Liver (tissue), 9 donors: ENCODE measurements around the gene SLC24A4. TPM values are rescaled to one million over a fixed set of nuclear protein-coding genes. Genes with fewer than 3 reads are reported as not detected.

ENCODE experiments used
- DNase-seq: peaks from one replicate; pipeline ENCODE4 v3.0.0-alpha.2; 2017; ENCODE audit warnings: low spot score
- H3K27ac ChIP-seq, 2 donors: one replicate each; pipeline ENCODE4 v1.7.0; 2013; ENCODE audit warnings: inconsistent platforms in 2 of 2, low read length in 2 of 2, control low read depth in 1 of 2, low read depth in 1 of 2, mild to moderate bottlenecking in 1 of 2
- H3K27me3 ChIP-seq, 4 donors: one replicate each; pipeline versions ENCODE4 v1.6.1 to v1.7.0; 2013; ENCODE audit warnings: low read length in 3 of 4, inconsistent platforms in 1 of 4, mild to moderate bottlenecking in 1 of 4, moderate library complexity in 1 of 4; ENCODE audit not compliant: control insufficient read depth in 4 of 4, insufficient read depth in 4 of 4
- H3K36me3 ChIP-seq, 4 donors: one replicate each; pipeline versions ENCODE4 v1.6.1 to v1.7.0; 2013; ENCODE audit warnings: low read length in 3 of 4, mild to moderate bottlenecking in 3 of 4, low read depth in 1 of 4, moderate library complexity in 1 of 4; ENCODE audit not compliant: control insufficient read depth in 4 of 4, insufficient read depth in 3 of 4
- H3K4me1 ChIP-seq, 4 donors: one replicate each; pipeline versions ENCODE4 v1.6.1 to v1.7.0; 2013; ENCODE audit warnings: low read length in 3 of 4, mild to moderate bottlenecking in 3 of 4, moderate library complexity in 1 of 4; ENCODE audit not compliant: control insufficient read depth in 4 of 4, insufficient read depth in 4 of 4
- H3K4me3 ChIP-seq, 3 donors: one replicate each; pipeline versions ENCODE4 v1.6.1 to v1.7.0; 2013; ENCODE audit warnings: low read length in 3 of 3, control low read depth in 1 of 3, low read depth in 1 of 3, mild to moderate bottlenecking in 1 of 3
- H3K9ac ChIP-seq, 2 donors: one replicate each; pipeline ENCODE4 v1.7.0; 2013; ENCODE audit warnings: low read length in 2 of 2, mild to moderate bottlenecking in 2 of 2, moderate library complexity in 2 of 2, control low read depth in 1 of 2, low read depth in 1 of 2
- H3K9me3 ChIP-seq, 4 donors: one replicate each; pipeline versions ENCODE4 v1.6.1 to v1.7.0; 2013; ENCODE audit warnings: low read length in 3 of 4; ENCODE audit not compliant: control insufficient read depth in 4 of 4
- ATF3 ChIP-seq: IDR thresholded peaks from 2 replicates; pipeline ENCODE4 v1.6.1; 2016; ENCODE audit warnings: antibody characterized with exemption
- CTCF ChIP-seq: fragments of 150-350 bp; IDR thresholded peaks from 2 replicates; pipeline ENCODE4 v1.5.1; 2017; ENCODE audit warnings: improper control_type of control experiment, low read depth, low read length; ENCODE audit not compliant: missing input control
- EGR1 ChIP-seq, 2 donors: IDR thresholded peaks; 2 replicates each; pipeline ENCODE4 v1.6.1; 2016 to 2018; ENCODE audit warnings: antibody characterized with exemption in 2 of 2, low read depth in 2 of 2
- FOXA1 ChIP-seq: IDR thresholded peaks from 2 replicates; pipeline ENCODE4 v1.6.1; 2016; ENCODE audit warnings: antibody characterized with exemption
- FOXA2 ChIP-seq: IDR thresholded peaks from 2 replicates; pipeline ENCODE4 v1.6.1; 2016; ENCODE audit warnings: antibody characterized with exemption
- GABPA ChIP-seq, 2 donors: IDR thresholded peaks in 1 of 2; conservative IDR thresholded peaks in 1 of 2; 2 replicates each; pipeline ENCODE4 v1.6.1; 2016; ENCODE audit warnings: antibody characterized with exemption in 2 of 2, mild to moderate bottlenecking in 1 of 2, moderate library complexity in 1 of 2
- HNF4A ChIP-seq, 2 donors: conservative IDR thresholded peaks; 2 replicates each; pipeline ENCODE4 v1.6.1; 2016; ENCODE audit warnings: antibody characterized with exemption in 2 of 2, mild to moderate bottlenecking in 2 of 2
- JUND ChIP-seq, 2 donors: IDR thresholded peaks; 2 replicates each; pipeline ENCODE4 v1.6.1; 2016; ENCODE audit warnings: antibody characterized with exemption in 2 of 2
- MAX ChIP-seq: IDR thresholded peaks from 2 replicates; pipeline ENCODE4 v1.6.1; 2016; ENCODE audit warnings: antibody characterized with exemption
- NR2F2 ChIP-seq: IDR thresholded peaks from 2 replicates; pipeline ENCODE4 v1.6.1; 2016; ENCODE audit warnings: antibody characterized with exemption
- RAD21 ChIP-seq, 2 donors: IDR thresholded peaks; 2 replicates each; pipeline ENCODE4 v1.6.1; 2016; ENCODE audit warnings: antibody characterized with exemption in 2 of 2, mild to moderate bottlenecking in 2 of 2
- REST ChIP-seq: IDR thresholded peaks from 2 replicates; pipeline ENCODE4 v1.6.1; 2016; ENCODE audit warnings: antibody characterized with exemption, mild to moderate bottlenecking
- RXRA ChIP-seq, 2 donors: IDR thresholded peaks; 2 replicates each; pipeline ENCODE4 v1.6.1; 2017 to 2018; ENCODE audit warnings: antibody characterized with exemption in 2 of 2, mild to moderate bottlenecking in 1 of 2
- SP1 ChIP-seq: IDR thresholded peaks from 2 replicates; pipeline ENCODE4 v1.6.1; 2018; ENCODE audit warnings: antibody characterized with exemption, mild to moderate bottlenecking
- TAF1 ChIP-seq: conservative IDR thresholded peaks from 2 replicates; pipeline ENCODE4 v1.6.1; 2016; ENCODE audit warnings: antibody characterized with exemption, mild to moderate bottlenecking
- YY1 ChIP-seq: IDR thresholded peaks from 2 replicates; pipeline ENCODE4 v1.6.1; 2016; ENCODE audit warnings: antibody characterized with exemption, mild to moderate bottlenecking
- ZBTB33 ChIP-seq: IDR thresholded peaks from 2 replicates; pipeline ENCODE4 v1.6.1; 2016; ENCODE audit warnings: antibody characterized with exemption
- WGBS: extraction: QIAGEN DNeasy Blood & Tissue Kit; methylation state at CpG from one replicate; pipeline ENCODE4 v1.1.7; 2013; 5-methylcytosine and 5-hydroxymethylcytosine counted together
- polyA plus RNA-seq, 2 donors: library from polyadenylated mRNA; stranded (reverse) in 1 of 2; unstranded in 1 of 2; fragments of 200-250 nt in 1 of 2; fragments of >200 nt in 1 of 2; fragmentation: Nextera tagmentation in 1 of 2; extraction: Ambion mirVana in 1 of 2; gene quantifications; one replicate each; pipeline versions ENCODE4 v1.2.1 to v1.2.3, GENCODE V29; 2013 to 2015
- total RNA-seq, 2 donors: library from RNA; depleted of rRNA; stranded (reverse); fragments of >200 nt; gene quantifications; one replicate each; pipeline ENCODE4 v1.2.3, GENCODE V29; 2014
- donor health status: healthy.
- donor health status: healthy.
- donor health status: healthy.
- donor health status: healthy.
- donor health status: healthy.

The SLC24A4 gene
- total and polyA plus RNA-seq, 4 donors: 0.06 to 0.23 (median 0.12) TPM

- Histone ChIP-seq H3K9ac (no peak overlapping the region), H3K9me3 (no peaks in the 10 kb centered on the region), H3K27me3 (no peaks in the 10 kb centered on the region), H3K27ac (no peak overlapping the region), H3K4me3 (no peak overlapping the region), H3K4me1 (no peaks in the 10 kb centered on the region), H3K36me3 (no peaks in the 10 kb centered on the region)
- 87% methylated on average over 3 of the region's 3 CpGs for WGBS
- TF ChIP-seq NR2F2 (no peak), YY1 (no peak), SP1 (no peak), TAF1 (no peak), MAX (no peak), FOXA2 (no peak), GABPA (IDR thresholded peaks at IDR 0.05 in 1 of 2, conservative IDR thresholded peaks at IDR 0.05 in 1 of 2) (no peak), RAD21 (IDR thresholded peaks at IDR 0.05) (no peak), HNF4A (conservative IDR thresholded peaks at IDR 0.05) (no peak), REST (no peak), CTCF (no peak), FOXA1 (no peak), ATF3 (no peak), RXRA (IDR thresholded peaks at IDR 0.05) (no peak), EGR1 (IDR thresholded peaks at IDR 0.05; ENCODE audit: low read depth in 2 of 2) (no peak), ZBTB33 (no peak), JUND (IDR thresholded peaks at IDR 0.05) (no peak)
- no peak for DNase-seq
These were observed 37.7 kb upstream of the SLC24A4 start for GRCh38 chr14:92285311-92285710.

- no peaks in the 10 kb centered on the region for H3K27me3 ChIP-seq
- no peak for TF ChIP-seq TAF1
- TF ChIP-seq ATF3: no peak
- TF ChIP-seq YY1: no peak
- no peak for TF ChIP-seq NR2F2
- no peak for TF ChIP-seq CTCF
- TF ChIP-seq RXRA (IDR thresholded peaks at IDR 0.05): no peak
- WGBS: 77% methylated on average over 10 of the region's 10 CpGs
- H3K4me3 ChIP-seq: no peak overlapping the region
- H3K9me3 ChIP-seq: no peaks in the 10 kb centered on the region
- no peak overlapping the region for H3K27ac ChIP-seq
- H3K4me1 ChIP-seq: no peaks in the 10 kb centered on the region
- no peaks in the 10 kb centered on the region for H3K36me3 ChIP-seq
- no peak overlapping the region for H3K9ac ChIP-seq
- DNase-seq: no peak
These were observed 35.0 kb upstream of the SLC24A4 start for GRCh38 chr14:92287987-92288386.
